OCI-LY7 (cell line): ENCODE measurements around the gene MEIOB. TPM values are rescaled to one million over a fixed set of nuclear protein-coding genes. Genes with fewer than 3 reads are reported as not detected.

Source experiments
- BruUV-seq: library from RNA; stranded (reverse); fragments of 400-500 nt; replicated peaks from 2 replicates; lab custom pipeline; 2021; lab: Mats Ljungman, UMichigan
- CTCF ChIA-PET: fragments of 300-600 bp; sonication (Branson Sonifier 250); formaldehyde crosslinking; loops from one replicate; lab custom pipeline; 2022; ENCODE audit warnings: antibody characterized with exemption; ENCODE audit not compliant: unreplicated experiment; lab: Charles Lee
- POLR2A ChIA-PET: fragments of 300-600 bp; sonication (Branson Sonifier 250); formaldehyde crosslinking; loops from one replicate; lab custom pipeline; 2022; ENCODE audit warnings: antibody characterized with exemption; lab: Charles Lee
- DNase-seq: peaks from one replicate; pipeline ENCODE4 v3.0.0-alpha.2; 2015; ENCODE audit warnings: low spot score
- H2AFZ ChIP-seq: fragments of 200-600 bp; sonication (generic), shearing (Covaris generic); 2 replicates; pipeline ENCODE4 v1.6.1; 2014; ENCODE audit warnings: mild to moderate bottlenecking, antibody characterized with exemption, low read length, moderate library complexity
- H3K27ac ChIP-seq: fragments of 200-600 bp; sonication (generic); 2 replicates; pipeline ENCODE4 v1.5.1; 2014; ENCODE audit warnings: mixed run types, low read depth, mild to moderate bottlenecking, moderate library complexity, low read length, inconsistent platforms; ENCODE audit not compliant: poor library complexity, severe bottlenecking
- H3K36me3 ChIP-seq: fragments of 200-600 bp; sonication (generic); 2 replicates; pipeline ENCODE4 v1.6.1; 2014; ENCODE audit warnings: mild to moderate bottlenecking, antibody characterized with exemption, low read length, moderate library complexity, mixed read lengths; ENCODE audit not compliant: insufficient read depth
- H3K4me1 ChIP-seq: fragments of 200-600 bp; sonication (generic); 2 replicates; pipeline ENCODE4 v1.5.1; 2014; ENCODE audit warnings: mild to moderate bottlenecking, low read length; ENCODE audit not compliant: insufficient read depth, poor library complexity, severe bottlenecking
- H3K4me2 ChIP-seq: fragments of 200-600 bp; sonication (generic); 2 replicates; pipeline ENCODE4 v1.6.1; 2014; ENCODE audit warnings: mild to moderate bottlenecking, low read length
- H3K4me3 ChIP-seq: fragments of 200-600 bp; sonication (generic); 2 replicates; pipeline ENCODE4 v1.5.1; 2014; ENCODE audit warnings: mild to moderate bottlenecking, low read depth, low read length; ENCODE audit not compliant: poor library complexity, severe bottlenecking
- H3K79me2 ChIP-seq: fragments of 200-600 bp; sonication (generic); 2 replicates; pipeline ENCODE4 v1.6.1; 2016; ENCODE audit warnings: low read depth, mild to moderate bottlenecking, low read length, moderate library complexity, mixed read lengths; ENCODE audit not compliant: insufficient read depth
- H3K9me2 ChIP-seq: fragments of 200-600 bp; sonication (generic); 2 replicates; pipeline ENCODE4 v1.6.1; 2016; ENCODE audit warnings: mild to moderate bottlenecking, low read length, mixed read lengths; ENCODE audit not compliant: insufficient read depth
- H3K9me3 ChIP-seq: fragments of 200-600 bp; sonication (generic); 2 replicates; pipeline ENCODE4 v1.6.1; 2014; ENCODE audit warnings: mild to moderate bottlenecking, mixed run types, low read length, mixed read lengths
- H4K20me1 ChIP-seq: fragments of 200-600 bp; sonication (generic); 2 replicates; pipeline ENCODE4 v1.6.1; 2014; ENCODE audit warnings: mild to moderate bottlenecking, antibody characterized with exemption, low read length, moderate library complexity, mixed read lengths; ENCODE audit not compliant: insufficient read depth
- CTCF ChIP-seq: fragments of 200-600 bp; sonication (generic); conservative IDR thresholded peaks from 2 replicates; pipeline ENCODE4 v1.5.1; 2014; ENCODE audit warnings: mild to moderate bottlenecking, antibody characterized with exemption, low read length, moderate library complexity, mixed read lengths
- EZH2phosphoT487 ChIP-seq: fragments of 200-600 bp; sonication (generic); IDR thresholded peaks from 2 replicates; pipeline ENCODE4 v1.6.1; 2018; ENCODE audit warnings: low read depth, borderline replicate concordance, mild to moderate bottlenecking, mixed run types, antibody characterized with exemption, low read length, moderate library complexity, mixed read lengths
- intact Hi-C: fragments of 100-400 bp; cut with micrococcal nuclease; formaldehyde crosslinking; loops from one replicate; pipeline ENCODE4 v1.10.0; 2022; ENCODE audit not compliant: unreplicated experiment
- total RNA-seq, 2 experiments: library from RNA; depleted of rRNA in 1 of 2; stranded (reverse); fragments of >200 nt in 1 of 2; shearing (Covaris generic) in 1 of 2; gene quantifications; 2 replicates each; pipeline ENCODE4 v1.2.3, GENCODE V29; 2014 to 2022

The MEIOB gene
- total RNA-seq, 2 experiments from 2014 or later = not detected

GRCh38 chr16:1859650-1860049 lies 12.3 kb downstream of the MEIOB start:
- H3K4me2 ChIP-seq = no peak overlapping the region

GRCh38 chr16:1858189-1858865 lies 13.6 kb downstream of the MEIOB start:
- no peak overlapping the region for H3K4me3 ChIP-seq
- no peak overlapping the region for H3K4me2 ChIP-seq
- H3K9me2 ChIP-seq = no peaks in the 10 kb centered on the region
- no peak overlapping the region for H2AFZ ChIP-seq
- no peaks in the 10 kb centered on the region for H3K79me2 ChIP-seq
- no peak overlapping the region for H3K27ac ChIP-seq
- BruUV-seq = no TSS peak
- DNase-seq = no peak
- H4K20me1 ChIP-seq = no peaks in the 10 kb centered on the region
- no peaks in the 10 kb centered on the region for H3K36me3 ChIP-seq
- no peak for TF ChIP-seq EZH2phosphoT487
- no peak for TF ChIP-seq CTCF
- ChIA-PET CTCF (no interaction called here), POLR2A (no interaction called here)
- intact Hi-C loops = no loop called here
- H3K4me1 ChIP-seq = no peaks in the 10 kb centered on the region
- H3K9me3 ChIP-seq = no peaks in the 10 kb centered on the region

More at GRCh38 chr16:1859650-1860049, 12.3 kb downstream of the MEIOB start:
- H3K4me3 ChIP-seq = no peak overlapping the region
- H2AFZ ChIP-seq = no peak overlapping the region
- H4K20me1 ChIP-seq = no peaks in the 10 kb centered on the region
- no peak for TF ChIP-seq CTCF
- no peak for TF ChIP-seq EZH2phosphoT487
- ChIA-PET CTCF (no interaction called here), POLR2A (no interaction called here)
- no peaks in the 10 kb centered on the region for H3K4me1 ChIP-seq
- no TSS peak for BruUV-seq
- no peaks in the 10 kb centered on the region for H3K36me3 ChIP-seq
- H3K9me2 ChIP-seq = no peaks in the 10 kb centered on the region
- no peaks in the 10 kb centered on the region for H3K79me2 ChIP-seq
- H3K27ac ChIP-seq = no peak overlapping the region
- intact Hi-C loops = no loop called here
- no peaks in the 10 kb centered on the region for H3K9me3 ChIP-seq
- DNase-seq = no peak

- H3K9me3 ChIP-seq = no peaks in the 10 kb centered on the region
- intact Hi-C loops = no loop called here
- H3K36me3 ChIP-seq = no peaks in the 10 kb centered on the region
- no peak overlapping the region for H3K27ac ChIP-seq
- H3K4me1 ChIP-seq = no peaks in the 10 kb centered on the region
- ChIA-PET POLR2A (no interaction called here), CTCF (no interaction called here)
- no TSS peak for BruUV-seq
- H3K79me2 ChIP-seq = no peaks in the 10 kb centered on the region
- H3K9me2 ChIP-seq = no peaks in the 10 kb centered on the region
- H3K4me3 ChIP-seq = no peak overlapping the region
- no peak overlapping the region for H3K4me2 ChIP-seq
- H2AFZ ChIP-seq = no peak overlapping the region
- no peak for DNase-seq
- no peaks in the 10 kb centered on the region for H4K20me1 ChIP-seq
- TF ChIP-seq CTCF (no peak), EZH2phosphoT487 (no peak)
Observed at GRCh38 chr16:1857433-1858097, 14.4 kb downstream of the MEIOB start.
